ENCODE data around the gene RNF217. TPM values are rescaled to one million over a fixed set of nuclear protein-coding genes. Genes with fewer than 3 reads are reported as not detected.
"Not testable (repeated sequence)": the region's sequence is repeated elsewhere in the genome, so short reads cannot be mapped to it uniquely, and the experiment has no call there.

Gene RNF217
- total RNA-seq, 1 donor from 2014 or later: 5.9 TPM

GRCh38 chr6:125123468-125124048 is 161.3 kb downstream of the RNF217 start:
- DNase-seq: no peak
- H3K27me3 Mint-ChIP-seq (ENCODE audit: unreplicated experiment): no peaks in the 10 kb centered on the region
- peaks cover 5% of the 10 kb centered on the region for H3K4me1 Mint-ChIP-seq (ENCODE audit: low read depth, unreplicated experiment)
- H3K36me3 Mint-ChIP-seq (ENCODE audit: unreplicated experiment): peaks cover 6% of the 10 kb centered on the region
- no peak for TF ChIP-seq CTCF (IDR thresholded peaks at IDR 0.05; ENCODE audit: partially characterized antibody, unreplicated experiment)
- H3K4me3 Mint-ChIP-seq (ENCODE audit: unreplicated experiment): no peak overlapping the region
- no peak overlapping the region for H3K27ac Mint-ChIP-seq (ENCODE audit: unreplicated experiment)
- H3K9me3 Mint-ChIP-seq (ENCODE audit: unreplicated experiment): peaks cover 5% of the 10 kb centered on the region

GRCh38 chr6:125124049-125124669 is 161.9 kb downstream of the RNF217 start:
- no peak for DNase-seq
- Mint-ChIP-seq H3K4me1 (ENCODE audit: low read depth, unreplicated experiment) (peaks cover 5% of the 10 kb centered on the region), H3K9me3 (ENCODE audit: unreplicated experiment) (peaks cover 5% of the 10 kb centered on the region), H3K27ac (ENCODE audit: unreplicated experiment) (no peak overlapping the region), H3K36me3 (ENCODE audit: unreplicated experiment) (peaks cover 6% of the 10 kb centered on the region), H3K4me3 (ENCODE audit: unreplicated experiment) (no peak overlapping the region), H3K27me3 (ENCODE audit: unreplicated experiment) (no peaks in the 10 kb centered on the region)
- TF ChIP-seq CTCF (IDR thresholded peaks at IDR 0.05; ENCODE audit: partially characterized antibody, unreplicated experiment): no peak

GRCh38 chr6:125125856-125126255 is 163.6 kb downstream of the RNF217 start:
- H3K27ac Mint-ChIP-seq (ENCODE audit: unreplicated experiment); H3K36me3 Mint-ChIP-seq (ENCODE audit: unreplicated experiment); H3K4me3 Mint-ChIP-seq (ENCODE audit: unreplicated experiment); H3K9me3 Mint-ChIP-seq (ENCODE audit: unreplicated experiment); H3K4me1 Mint-ChIP-seq (ENCODE audit: low read depth, unreplicated experiment); DNase-seq; H3K27me3 Mint-ChIP-seq (ENCODE audit: unreplicated experiment): not testable (repeated sequence)

- no peaks in the 10 kb centered on the region for H3K4me1 Mint-ChIP-seq (ENCODE audit: low read depth, unreplicated experiment)
- H3K4me3 Mint-ChIP-seq (ENCODE audit: unreplicated experiment): no peak overlapping the region
- no peak for DNase-seq
- peaks cover 3% of the 10 kb centered on the region for H3K9me3 Mint-ChIP-seq (ENCODE audit: unreplicated experiment)
- H3K27me3 Mint-ChIP-seq (ENCODE audit: unreplicated experiment): no peaks in the 10 kb centered on the region
- TF ChIP-seq CTCF (IDR thresholded peaks at IDR 0.05; ENCODE audit: partially characterized antibody, unreplicated experiment): no peak
- H3K27ac Mint-ChIP-seq (ENCODE audit: unreplicated experiment): no peak overlapping the region
- H3K36me3 Mint-ChIP-seq (ENCODE audit: unreplicated experiment): peaks cover 6% of the 10 kb centered on the region
These were observed 167.1 kb downstream of the RNF217 start for GRCh38 chr6:125129354-125129753.

- Mint-ChIP-seq H3K27me3 (ENCODE audit: unreplicated experiment) (no peaks in the 10 kb centered on the region), H3K9me3 (ENCODE audit: unreplicated experiment) (peaks cover 2% of the 10 kb centered on the region), H3K4me3 (ENCODE audit: unreplicated experiment) (no peak overlapping the region), H3K4me1 (ENCODE audit: low read depth, unreplicated experiment) (peaks cover 6% of the 10 kb centered on the region), H3K27ac (ENCODE audit: unreplicated experiment) (no peak overlapping the region), H3K36me3 (ENCODE audit: unreplicated experiment) (no peaks in the 10 kb centered on the region)
- DNase-seq: no peak
- TF ChIP-seq CTCF (IDR thresholded peaks at IDR 0.05; ENCODE audit: partially characterized antibody, unreplicated experiment): no peak
These were observed 169.8 kb downstream of the RNF217 start for GRCh38 chr6:125132058-125132457.
